Measurements from ENCODE around the gene SEMA4A.
A peak's percentile ranks its signal among the peaks of the same experiment; 100 is the strongest.

The SEMA4A gene

GRCh38 chr1:156128308-156128653, 25.1 kb upstream of the SEMA4A start:
- Histone ChIP-seq H3K4me3 (ENCODE audit: extremely low read depth, insufficient read depth, low read length, poor library complexity, severe bottlenecking) (no peak overlapping the region), H3K9me3 (ENCODE audit: control insufficient read depth, low read length) (no peaks in the 10 kb centered on the region), H3K4me1 (ENCODE audit: control insufficient read depth, insufficient read depth, low read length, poor library complexity, severe bottlenecking) (peaks cover 65% of the 10 kb centered on the region), H3K36me3 (ENCODE audit: control insufficient read depth, insufficient read depth, low read length) (peaks cover 45% of the 10 kb centered on the region), H3K27ac (ENCODE audit: low read depth, low read length, severe bottlenecking) (peak overlapping the region; percentile 98)
- 69 to 93% methylated on average over 1 to 2 of the region's 2 CpGs for WGBS, 2 experiments (ENCODE audit: insufficient coverage in 2 of 2)

GRCh38 chr1:156128654-156129597, 24.5 kb upstream of the SEMA4A start:
- H3K4me1 ChIP-seq (ENCODE audit: control insufficient read depth, insufficient read depth, low read length, poor library complexity, severe bottlenecking) = peaks cover 59% of the 10 kb centered on the region
- 58 to 79% methylated on average over 3 of the region's 8 CpGs for WGBS, 2 experiments (ENCODE audit: insufficient coverage in 2 of 2)
- no peak overlapping the region for H3K4me3 ChIP-seq (ENCODE audit: extremely low read depth, insufficient read depth, low read length, poor library complexity, severe bottlenecking)
- no peaks in the 10 kb centered on the region for H3K9me3 ChIP-seq (ENCODE audit: control insufficient read depth, low read length)
- H3K27ac ChIP-seq (ENCODE audit: low read depth, low read length, severe bottlenecking) = peak overlapping the region; percentile 98
- H3K36me3 ChIP-seq (ENCODE audit: control insufficient read depth, insufficient read depth, low read length) = peaks cover 51% of the 10 kb centered on the region

- Histone ChIP-seq H3K4me3 (ENCODE audit: extremely low read depth, insufficient read depth, low read length, poor library complexity, severe bottlenecking) (no peak overlapping the region), H3K9me3 (ENCODE audit: control insufficient read depth, low read length) (no peaks in the 10 kb centered on the region), H3K4me1 (ENCODE audit: control insufficient read depth, insufficient read depth, low read length, poor library complexity, severe bottlenecking) (peaks cover 48% of the 10 kb centered on the region), H3K27ac (ENCODE audit: low read depth, low read length, severe bottlenecking) (peak overlapping the region; percentile 98), H3K36me3 (ENCODE audit: control insufficient read depth, insufficient read depth, low read length) (peaks cover 59% of the 10 kb centered on the region)
- 18 to 31% methylated on average over 5 to 6 of the region's 7 CpGs for WGBS, 2 experiments (ENCODE audit: insufficient coverage in 2 of 2)
Observed at GRCh38 chr1:156129687-156130577, 23.5 kb upstream of the SEMA4A start.

- Histone ChIP-seq H3K9me3 (ENCODE audit: control insufficient read depth, low read length) (no peaks in the 10 kb centered on the region), H3K4me1 (ENCODE audit: control insufficient read depth, insufficient read depth, low read length, poor library complexity, severe bottlenecking) (peaks cover 43% of the 10 kb centered on the region), H3K27ac (ENCODE audit: low read depth, low read length, severe bottlenecking) (peak overlapping the region; percentile 1), H3K36me3 (ENCODE audit: control insufficient read depth, insufficient read depth, low read length) (peaks cover 64% of the 10 kb centered on the region), H3K4me3 (ENCODE audit: extremely low read depth, insufficient read depth, low read length, poor library complexity, severe bottlenecking) (no peak overlapping the region)
- WGBS, 2 experiments (ENCODE audit: insufficient coverage in 2 of 2) = 80 to 85% methylated on average over 6 of the region's 6 CpGs
Observed at GRCh38 chr1:156130578-156130942, 22.8 kb upstream of the SEMA4A start.

- H3K4me3 ChIP-seq (ENCODE audit: extremely low read depth, insufficient read depth, low read length, poor library complexity, severe bottlenecking) = no peak overlapping the region
- no peaks in the 10 kb centered on the region for H3K9me3 ChIP-seq (ENCODE audit: control insufficient read depth, low read length)
- peaks cover 90% of the 10 kb centered on the region for H3K36me3 ChIP-seq (ENCODE audit: control insufficient read depth, insufficient read depth, low read length)
- no peak overlapping the region for H3K27ac ChIP-seq (ENCODE audit: low read depth, low read length, severe bottlenecking)
- peaks cover 2% of the 10 kb centered on the region for H3K4me1 ChIP-seq (ENCODE audit: control insufficient read depth, insufficient read depth, low read length, poor library complexity, severe bottlenecking)
- WGBS, 2 experiments (ENCODE audit: insufficient coverage in 2 of 2) = 96 to 97% methylated on average over 12 to 13 of the region's 18 CpGs
Observed at GRCh38 chr1:156134716-156135435, 18.5 kb upstream of the SEMA4A start.

- 97 to 98% methylated on average over 30 to 34 of the region's 34 CpGs for WGBS, 2 experiments (ENCODE audit: insufficient coverage in 2 of 2)
- H3K4me3 ChIP-seq (ENCODE audit: extremely low read depth, insufficient read depth, low read length, poor library complexity, severe bottlenecking) = no peak overlapping the region
- H3K9me3 ChIP-seq (ENCODE audit: control insufficient read depth, low read length) = no peaks in the 10 kb centered on the region
- no peaks in the 10 kb centered on the region for H3K4me1 ChIP-seq (ENCODE audit: control insufficient read depth, insufficient read depth, low read length, poor library complexity, severe bottlenecking)
- H3K27ac ChIP-seq (ENCODE audit: low read depth, low read length, severe bottlenecking) = no peak overlapping the region
- H3K36me3 ChIP-seq (ENCODE audit: control insufficient read depth, insufficient read depth, low read length) = peaks cover 94% of the 10 kb centered on the region
Observed at GRCh38 chr1:156135930-156136871, 17.2 kb upstream of the SEMA4A start.

GRCh38 chr1:156136970-156137483, 16.4 kb upstream of the SEMA4A start:
- no peaks in the 10 kb centered on the region for H3K4me1 ChIP-seq (ENCODE audit: control insufficient read depth, insufficient read depth, low read length, poor library complexity, severe bottlenecking)
- 88 to 94% methylated on average over 9 to 11 of the region's 12 CpGs for WGBS, 2 experiments (ENCODE audit: insufficient coverage in 2 of 2)
- H3K4me3 ChIP-seq (ENCODE audit: extremely low read depth, insufficient read depth, low read length, poor library complexity, severe bottlenecking) = no peak overlapping the region
- no peaks in the 10 kb centered on the region for H3K9me3 ChIP-seq (ENCODE audit: control insufficient read depth, low read length)
- no peak overlapping the region for H3K27ac ChIP-seq (ENCODE audit: low read depth, low read length, severe bottlenecking)
- peaks cover 85% of the 10 kb centered on the region for H3K36me3 ChIP-seq (ENCODE audit: control insufficient read depth, insufficient read depth, low read length)

GRCh38 chr1:156138458-156138867, 14.9 kb upstream of the SEMA4A start:
- H3K27ac ChIP-seq (ENCODE audit: low read depth, low read length, severe bottlenecking) = no peak overlapping the region
- 95 to 99% methylated on average over 18 to 19 of the region's 22 CpGs for WGBS, 2 experiments (ENCODE audit: insufficient coverage in 2 of 2)
- H3K36me3 ChIP-seq (ENCODE audit: control insufficient read depth, insufficient read depth, low read length) = peaks cover 75% of the 10 kb centered on the region
- H3K4me3 ChIP-seq (ENCODE audit: extremely low read depth, insufficient read depth, low read length, poor library complexity, severe bottlenecking) = no peak overlapping the region
- no peaks in the 10 kb centered on the region for H3K4me1 ChIP-seq (ENCODE audit: control insufficient read depth, insufficient read depth, low read length, poor library complexity, severe bottlenecking)
- no peaks in the 10 kb centered on the region for H3K9me3 ChIP-seq (ENCODE audit: control insufficient read depth, low read length)

GRCh38 chr1:156140879-156141707, 12.3 kb upstream of the SEMA4A start:
- Histone ChIP-seq H3K4me1 (ENCODE audit: control insufficient read depth, insufficient read depth, low read length, poor library complexity, severe bottlenecking) (peaks cover 4% of the 10 kb centered on the region), H3K9me3 (ENCODE audit: control insufficient read depth, low read length) (no peaks in the 10 kb centered on the region), H3K4me3 (ENCODE audit: extremely low read depth, insufficient read depth, low read length, poor library complexity, severe bottlenecking) (no peak overlapping the region), H3K27ac (ENCODE audit: low read depth, low read length, severe bottlenecking) (peak overlapping the region; percentile 49), H3K36me3 (ENCODE audit: control insufficient read depth, insufficient read depth, low read length) (peaks cover 48% of the 10 kb centered on the region)
- WGBS, 2 experiments (ENCODE audit: insufficient coverage in 2 of 2) = 59 to 73% methylated on average over 12 to 16 of the region's 20 CpGs

Data from mesodermal cell (in vitro differentiated cells).